Measurements from ENCODE around the gene WWC1. TPM values are rescaled to one million over a fixed set of nuclear protein-coding genes. Genes with fewer than 3 reads are reported as not detected.

The WWC1 gene
- total and polyA plus RNA-seq, 9 of the 15 experiments (the other 6 are each of a cell fraction or from before 2014, with no cell fraction given), result under 0.01 to 0.54 (median 0.42) TPM; not detected in 6

GRCh38 chr5:168307925-168308584 is 16.6 kb downstream of the WWC1 start:
- Histone ChIP-seq H4K20me1 (replicated peaks; ENCODE audit: control insufficient read depth, insufficient read depth, low read length) (no peaks in the 10 kb centered on the region; the same call in 1 of the 2 replicates), H3K27ac (ENCODE audit: extremely low read depth, low read depth, low read length) (no peak overlapping the region), H3K4me1 (replicated peaks in 1 of 2; ENCODE audit: control insufficient read depth in 2 of 2, insufficient read depth in 2 of 2, low read length in 2 of 2) (no peaks in the 10 kb centered on the region), H3K9me1 (ENCODE audit: control insufficient read depth, insufficient read depth, low read length) (no peaks in the 10 kb centered on the region), H3K4me2 (ENCODE audit: insufficient read depth, low read length) (no peak overlapping the region), H3K27me3 (ENCODE audit: control insufficient read depth in 2 of 2, insufficient read depth in 2 of 2, low read length in 2 of 2) (0 out of 5 replicates have a peak, but pooled peaks cover 0 to under 1% of the 10 kb centered on the region in 2 experiments), H3K36me3 (ENCODE audit: control insufficient read depth, insufficient read depth, low read length) (no peaks in the 10 kb centered on the region), H2AFZ (ENCODE audit: low read depth, low read length) (no peak overlapping the region), H3K4me3 (no peak overlapping the region), H3K9me3 (replicated peaks; ENCODE audit: control insufficient read depth, insufficient read depth, low read depth, low read length) (no peaks in the 10 kb centered on the region), H3K79me2 (ENCODE audit: control insufficient read depth, insufficient read depth, low read length) (no peaks in the 10 kb centered on the region), H3K9ac (ENCODE audit: insufficient read depth in 1 of 2, low read depth in 2 of 2, low read length in 2 of 2) (no peak overlapping the region)
- no TSS peak for BruUV-seq (replicated peaks)
- in situ Hi-C loops (cut with MboI) (no loop called here), intact Hi-C loops (cut with micrococcal nuclease) (no loop called here)
- 1% methylated on average over 4 of the region's 4 CpGs for WGBS (ENCODE audit: insufficient coverage, low coverage, missing lambda C conversion rate)
- FAIRE-seq, result no peak
- no peak for ATAC-seq
- ChIA-PET POLR2A (no interaction called here), CTCF (ENCODE audit: low intra/inter-chr PET ratio) (no interaction called here)
- TF ChIP-seq ATF1 (CRISPR knock-in tag; IDR thresholded peaks at IDR 0.05), result no peak
- no peak for TF ChIP-seq ATF1 (tag; IDR thresholded peaks at IDR 0.05)
- no peak for TF ChIP-seq ATF7 (IDR thresholded peaks at IDR 0.05)
- DNase-seq (ENCODE audit: extremely low read depth in 1 of 4, low spot score in 3 of 4), result no peak

GRCh38 chr5:168308976-168309598 is 17.6 kb downstream of the WWC1 start:
- no peak for ATAC-seq
- FAIRE-seq, result no peak
- Histone ChIP-seq H3K4me2 (ENCODE audit: insufficient read depth, low read length) (no peak overlapping the region), H3K9me3 (replicated peaks; ENCODE audit: control insufficient read depth, insufficient read depth, low read depth, low read length) (no peaks in the 10 kb centered on the region), H3K27me3 (ENCODE audit: control insufficient read depth in 2 of 2, insufficient read depth in 2 of 2, low read length in 2 of 2) (0 out of 5 replicates have a peak, but pooled peaks cover 0 to 4% of the 10 kb centered on the region in 2 experiments), H4K20me1 (replicated peaks; ENCODE audit: control insufficient read depth, insufficient read depth, low read length) (no peaks in the 10 kb centered on the region; the same call in 1 of the 2 replicates), H3K36me3 (ENCODE audit: control insufficient read depth, insufficient read depth, low read length) (no peaks in the 10 kb centered on the region), H3K4me3 (no peak overlapping the region), H3K9me1 (ENCODE audit: control insufficient read depth, insufficient read depth, low read length) (no peaks in the 10 kb centered on the region), H3K4me1 (replicated peaks in 1 of 2; ENCODE audit: control insufficient read depth in 2 of 2, insufficient read depth in 2 of 2, low read length in 2 of 2) (no peaks in the 10 kb centered on the region), H3K9ac (ENCODE audit: insufficient read depth in 1 of 2, low read depth in 2 of 2, low read length in 2 of 2) (no peak overlapping the region), H3K27ac (ENCODE audit: extremely low read depth, low read depth, low read length) (no peak overlapping the region), H2AFZ (ENCODE audit: low read depth, low read length) (no peak overlapping the region), H3K79me2 (ENCODE audit: control insufficient read depth, insufficient read depth, low read length) (no peaks in the 10 kb centered on the region)
- TF ChIP-seq E2F5 (CRISPR knock-in tag; IDR thresholded peaks at IDR 0.05) (no peak), GTF2A2 (tag; IDR thresholded peaks at IDR 0.05) (no peak), SAFB2 (IDR thresholded peaks at IDR 0.05; ENCODE audit: borderline replicate concordance, low read depth, low read length, severe bottlenecking) (no peak), ZNF263 (CRISPR knock-in tag; IDR thresholded peaks at IDR 0.05; ENCODE audit: borderline replicate concordance) (no peak), BRD9 (IDR thresholded peaks at IDR 0.05; ENCODE audit: low read depth, partially characterized antibody) (no peak), FIP1L1 (IDR thresholded peaks at IDR 0.05; ENCODE audit: low read depth, low read length, poor library complexity, severe bottlenecking) (no peak), ZBTB26 (CRISPR knock-in tag; IDR thresholded peaks at IDR 0.05) (no peak)
- BruUV-seq (replicated peaks), result no TSS peak
- CTCF ChIA-PET (ENCODE audit: low intra/inter-chr PET ratio), result no interaction called here
- 4% methylated on average over 6 of the region's 6 CpGs for WGBS (ENCODE audit: insufficient coverage, low coverage, missing lambda C conversion rate)
- in situ Hi-C loops (cut with MboI), result no loop called here
- DNase-seq (ENCODE audit: extremely low read depth in 1 of 4, low spot score in 3 of 4), result no peak
- intact Hi-C loops (cut with micrococcal nuclease), result no loop called here
- POLR2A ChIA-PET, result no interaction called here

Measured in K562 (cell line).